ENCODE results near the gene IFNGR1. TPM values are rescaled to one million over a fixed set of nuclear protein-coding genes. Genes with fewer than 3 reads are reported as not detected.

The IFNGR1 gene
- total RNA-seq, 1 donor from 2014 or later, result 103 TPM

GRCh38 chr6:137193256-137194070 is 25.7 kb downstream of the IFNGR1 start:
- ATAC-seq, result no peak
- intact Hi-C loops (cut with DNase I), result no loop called here

GRCh38 chr6:137192821-137193220 is 26.4 kb downstream of the IFNGR1 start:
- DNase-seq (ENCODE audit: missing footprints) (no peak), ATAC-seq (no peak)
- intact Hi-C loops (cut with DNase I), result no loop called here

More at GRCh38 chr6:137193256-137194070, 25.7 kb downstream of the IFNGR1 start:
- DNase-seq (ENCODE audit: missing footprints), result no peak

GRCh38 chr6:137191670-137192069 is 27.5 kb downstream of the IFNGR1 start:
- DNase-seq (ENCODE audit: missing footprints) (no peak), ATAC-seq (peak; percentile 41)
- intact Hi-C loops (cut with DNase I), result no loop called here

GRCh38 chr6:137191236-137191635 is 27.9 kb downstream of the IFNGR1 start:
- intact Hi-C loops (cut with DNase I), result no loop called here
- DNase-seq (ENCODE audit: missing footprints) (no peak), ATAC-seq (no peak)

GRCh38 chr6:137190583-137191094 is 28.5 kb downstream of the IFNGR1 start:
- intact Hi-C loops (cut with DNase I), result no loop called here
- DNase-seq (ENCODE audit: missing footprints) (no peak), ATAC-seq (no peak)

- no peak for DNase-seq (ENCODE audit: missing footprints)
- intact Hi-C loops (cut with DNase I), result no loop called here
- ATAC-seq, result no peak
Measured at GRCh38 chr6:137188855-137189254, 30.3 kb downstream of the IFNGR1 start.

GRCh38 chr6:137185290-137185689 is 33.9 kb downstream of the IFNGR1 start:
- intact Hi-C loops (cut with DNase I), result no loop called here
- no peak for DNase-seq (ENCODE audit: missing footprints)
- no peak for ATAC-seq

- ATAC-seq, result no peak
- intact Hi-C loops (cut with DNase I), result no loop called here
- DNase-seq (ENCODE audit: missing footprints), result no peak
Measured at GRCh38 chr6:137182654-137183073, 36.5 kb downstream of the IFNGR1 start.

- DNase-seq (ENCODE audit: missing footprints) (no peak), ATAC-seq (no peak)
- intact Hi-C loops (cut with DNase I), result no loop called here
Measured at GRCh38 chr6:137181891-137182653, 37.1 kb downstream of the IFNGR1 start.

GRCh38 chr6:137177611-137178010 is 41.6 kb downstream of the IFNGR1 start:
- DNase-seq (ENCODE audit: missing footprints) (no peak), ATAC-seq (no peak)
- intact Hi-C loops (cut with DNase I), result no loop called here

- ATAC-seq (no peak), DNase-seq (ENCODE audit: missing footprints) (no peak)
- intact Hi-C loops (cut with DNase I), result no loop called here
Measured at GRCh38 chr6:137176729-137177128, 42.5 kb downstream of the IFNGR1 start.

- ATAC-seq (no peak), DNase-seq (ENCODE audit: missing footprints) (no peak)
- intact Hi-C loops (cut with DNase I), result no loop called here
Measured at GRCh38 chr6:137175868-137176245, 43.3 kb downstream of the IFNGR1 start.

GRCh38 chr6:137175157-137175867 is 43.9 kb downstream of the IFNGR1 start:
- no peak for DNase-seq (ENCODE audit: missing footprints)
- ATAC-seq, result peak; percentile 84
- intact Hi-C loops (cut with DNase I), result no loop called here

GRCh38 chr6:137173501-137173900 is 45.7 kb downstream of the IFNGR1 start, which contains the start of gene IL22RA2:
IL22RA2 (minus strand) TSS chr6:137173644; CDS start chr6:137161749, 11,895 bp downstream.
- DNase-seq (ENCODE audit: missing footprints) (no peak), ATAC-seq (no peak)
- intact Hi-C loops (cut with DNase I), result no loop called here

- ATAC-seq, result no peak
- DNase-seq (ENCODE audit: missing footprints), result no peak
- intact Hi-C loops (cut with DNase I), result no loop called here
Measured at GRCh38 chr6:137172734-137173431, 46.3 kb downstream of the IFNGR1 start.

- intact Hi-C loops (cut with DNase I), result no loop called here
- no peak for ATAC-seq
- DNase-seq (ENCODE audit: missing footprints), result no peak
Measured at GRCh38 chr6:137171824-137172733, 47.1 kb downstream of the IFNGR1 start.

GRCh38 chr6:137171053-137171374 is 48.2 kb downstream of the IFNGR1 start:
- intact Hi-C loops (cut with DNase I), result no loop called here
- DNase-seq (ENCODE audit: missing footprints) (no peak), ATAC-seq (no peak)
